Breast epithelium (tissue), 3 donors: ENCODE measurements around the gene AOC3.

Experiments
- CTCF ChIP-seq, 3 donors: fragments of 450-650 bp; IDR thresholded peaks; one replicate each; pipeline ENCODE4 v1.5.1; 2016 to 2017; ENCODE audit warnings: antibody characterized with exemption in 3 of 3, mild to moderate bottlenecking in 3 of 3, moderate library complexity in 3 of 3
- POLR2A ChIP-seq: fragments of 450-650 bp; IDR thresholded peaks from one replicate; pipeline ENCODE4 v1.6.1; 2016; ENCODE audit warnings: antibody characterized with exemption, mild to moderate bottlenecking, moderate library complexity

- TF ChIP-seq POLR2A (no peak), CTCF (IDR thresholded peaks at IDR 0.05) (no peak)
These were observed 18.6 kb upstream of the AOC3 start for GRCh38 chr17:42832213-42832933.
